ENCODE data around the gene FBXO42.
"Not testable (repeated sequence)": the region's sequence is repeated elsewhere in the genome, so short reads cannot be mapped to it uniquely, and the experiment has no call there.

Gene FBXO42

DNA sequence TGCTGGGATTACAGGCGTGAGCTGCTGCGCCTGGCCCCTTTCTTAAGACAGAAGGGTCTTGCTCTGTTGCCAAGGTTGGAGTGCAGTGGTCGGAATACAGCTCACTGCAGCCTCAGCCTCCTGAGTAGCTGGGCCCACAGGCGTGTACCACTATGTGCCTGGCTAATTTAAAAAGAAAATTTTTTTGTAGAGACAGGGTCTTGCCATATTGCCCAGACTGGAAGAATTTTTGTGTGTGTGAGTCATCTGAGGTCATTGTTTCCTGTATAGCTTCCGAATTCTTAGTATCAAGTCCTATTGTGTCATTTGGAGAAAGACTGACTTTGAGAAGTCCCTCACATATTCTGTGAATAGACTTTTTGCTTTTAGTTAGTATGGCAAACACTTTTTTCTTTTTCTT is 19.4 kb upstream of the FBXO42 start:
- no peak for DNase-seq

DNA sequence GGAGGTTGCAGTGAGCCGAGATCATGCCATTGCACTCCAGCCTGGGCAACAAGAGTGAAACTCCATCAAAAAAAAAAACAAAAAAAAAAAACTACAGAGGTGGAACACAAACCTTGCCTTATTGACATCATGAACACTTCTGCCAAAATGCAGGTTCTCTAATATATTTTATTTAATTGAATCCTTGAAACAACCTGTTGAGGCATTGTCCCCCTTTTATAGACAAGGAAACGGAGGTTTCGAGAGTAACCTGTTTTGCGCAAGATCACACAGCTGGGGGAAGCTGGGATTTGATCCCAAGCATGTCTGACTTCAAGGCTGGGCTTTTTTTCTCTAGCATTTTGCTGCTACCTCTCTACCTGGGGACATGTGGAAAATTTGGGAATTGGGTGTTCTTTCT is 17.5 kb upstream of the FBXO42 start:
- DNase-seq: no peak

DNA sequence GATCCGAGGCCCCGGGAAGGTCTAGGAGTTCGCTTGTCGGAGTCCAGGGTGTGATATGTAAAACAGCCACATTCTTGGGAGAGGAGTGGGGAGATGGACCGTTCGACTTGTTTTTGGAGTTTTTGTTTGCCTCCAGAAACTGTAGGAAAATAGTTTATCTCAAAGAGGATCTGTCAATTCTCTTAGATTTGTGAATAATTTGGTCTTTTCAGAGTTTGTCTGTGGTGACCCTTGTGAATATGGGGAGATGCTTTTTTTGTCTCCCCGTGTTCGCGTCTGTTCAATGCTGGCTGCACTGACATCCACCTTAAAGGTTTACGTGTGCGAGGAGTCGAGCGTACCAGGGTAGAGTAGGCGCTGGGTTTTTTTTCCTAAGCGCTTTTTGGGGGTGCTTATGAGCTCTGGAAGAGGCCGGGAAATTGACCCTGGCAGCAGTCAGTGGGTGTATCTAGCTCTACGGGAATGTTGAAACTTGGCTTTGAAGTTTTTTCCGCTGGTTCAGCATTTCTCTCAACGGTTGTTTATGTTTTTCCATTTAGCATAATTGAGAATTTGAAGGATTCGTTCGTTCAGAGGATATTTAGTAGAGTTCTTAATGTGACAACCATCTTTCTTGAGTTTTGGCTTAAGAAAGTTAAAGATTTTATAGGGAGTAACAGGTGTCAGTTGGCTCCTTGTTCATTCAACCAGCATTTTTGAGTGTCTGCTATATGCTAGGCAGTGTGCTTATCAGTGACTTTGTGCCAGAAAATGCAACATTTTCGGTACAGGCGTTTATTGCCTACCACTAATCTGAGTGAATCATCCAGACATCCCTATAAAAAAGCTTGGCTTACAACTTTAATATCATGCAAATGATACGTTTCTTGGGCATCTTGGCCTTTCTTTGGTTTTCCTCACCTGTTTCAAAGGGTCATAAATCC is 15.9 kb upstream of the FBXO42 start:
- no peak for DNase-seq

DNA sequence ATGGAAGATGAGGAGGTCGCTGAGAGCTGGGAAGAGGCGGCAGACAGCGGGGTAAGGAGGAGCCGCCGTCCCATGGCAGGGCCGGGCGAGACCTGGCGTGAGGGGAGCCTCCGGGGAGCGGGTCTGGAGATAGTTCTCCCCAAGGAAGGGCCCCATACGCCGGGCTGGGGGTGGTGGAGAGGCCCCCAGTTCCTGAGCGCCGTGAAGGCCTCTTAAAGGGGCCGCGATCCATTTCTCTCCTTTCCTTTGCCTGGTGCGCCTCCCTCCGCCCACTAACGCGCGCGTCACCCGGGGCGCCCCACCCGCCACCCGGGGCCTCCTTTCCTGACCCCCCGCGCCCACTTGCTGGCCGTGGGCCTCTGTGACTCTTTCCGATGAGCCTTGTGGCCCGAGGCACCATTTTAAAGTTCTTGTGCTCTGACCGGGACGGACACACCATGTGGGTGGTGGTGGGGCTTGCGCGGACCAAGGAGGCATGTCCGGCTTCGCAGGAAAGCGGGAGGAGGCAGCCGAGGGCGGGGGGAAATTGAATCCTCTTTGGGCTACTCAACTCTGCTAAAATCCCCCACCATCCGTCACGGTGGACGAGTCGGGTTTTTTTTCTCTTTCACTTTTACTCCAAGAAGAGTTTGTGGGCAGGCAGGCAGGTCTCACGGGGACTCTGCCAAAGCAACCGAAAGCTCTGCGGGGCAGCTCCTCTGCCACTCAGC is 15.1 kb upstream of the FBXO42 start:
- peak in 1 of 2 experiments; percentile 48 for DNase-seq

DNA sequence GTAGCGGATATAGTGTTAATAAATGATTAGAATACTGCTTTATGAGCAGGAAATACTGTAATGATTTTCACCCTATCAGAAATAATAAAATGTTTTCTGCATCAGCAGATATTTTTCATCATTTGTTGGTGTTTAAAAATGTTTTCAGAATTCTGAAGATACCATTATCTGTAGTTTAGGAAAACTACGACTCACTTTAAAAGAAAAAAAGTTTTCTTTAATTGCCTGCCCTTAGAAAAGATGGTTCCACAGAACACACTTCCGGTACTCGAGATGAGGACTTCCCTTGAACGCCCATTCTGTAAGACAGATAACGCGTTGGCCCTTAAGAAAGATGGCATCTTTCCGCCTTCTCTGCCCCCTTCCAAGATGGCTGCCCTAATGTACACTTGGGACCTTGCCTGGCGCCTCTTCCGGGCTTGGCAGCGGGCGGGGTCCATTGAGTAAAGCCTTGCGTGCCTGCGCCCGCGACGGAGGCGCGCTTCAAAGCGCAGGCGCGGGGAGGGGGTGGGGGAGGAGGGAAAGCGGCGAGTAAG is 14.5 kb upstream of the FBXO42 start, which contains the start of gene SZRD1:
Gene SZRD1 (plus strand): TSS at position 521 of the 536 bp plus-strand sequence. CDS start 16 bp downstream, outside the sequence.
- peak; percentile 85 to 88 for DNase-seq

DNA sequence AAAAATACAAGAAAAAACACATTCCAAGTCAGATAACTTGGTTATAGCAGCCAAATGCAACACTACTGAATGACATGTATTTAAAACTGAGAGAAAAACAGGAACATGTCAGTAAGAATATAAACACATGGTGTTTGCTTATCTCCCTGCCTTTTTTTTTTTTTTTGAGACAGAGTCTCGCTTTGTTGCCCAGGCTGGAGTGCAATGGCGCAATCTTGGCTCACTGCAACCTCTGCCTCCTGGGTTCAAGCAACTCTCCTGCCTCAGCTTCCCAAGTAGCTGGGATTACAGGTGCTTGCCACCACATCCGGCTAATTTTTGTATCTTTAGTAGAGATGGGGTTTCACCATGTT is 12.8 kb upstream of the FBXO42 start:
- not testable (repeated sequence) for DNase-seq

DNA sequence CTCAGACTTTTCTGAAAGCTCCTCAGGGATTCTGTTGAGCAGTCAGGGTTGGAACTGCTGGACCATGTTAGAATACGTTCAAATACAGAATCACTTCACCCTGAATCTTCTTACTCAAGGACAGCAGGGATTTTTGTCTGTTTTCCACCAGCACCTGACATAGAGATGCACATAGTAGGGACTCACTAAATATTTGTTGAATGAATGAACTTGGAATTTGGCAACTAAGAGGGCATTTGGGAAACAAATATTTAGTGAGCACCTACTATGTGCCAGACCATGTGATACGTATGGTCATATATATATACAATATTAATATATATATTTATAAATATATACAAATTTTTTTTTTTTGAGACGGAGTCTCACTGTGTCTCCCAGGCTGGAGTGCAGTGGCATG is 4.6 kb upstream of the FBXO42 start:
- no peak for DNase-seq

DNA sequence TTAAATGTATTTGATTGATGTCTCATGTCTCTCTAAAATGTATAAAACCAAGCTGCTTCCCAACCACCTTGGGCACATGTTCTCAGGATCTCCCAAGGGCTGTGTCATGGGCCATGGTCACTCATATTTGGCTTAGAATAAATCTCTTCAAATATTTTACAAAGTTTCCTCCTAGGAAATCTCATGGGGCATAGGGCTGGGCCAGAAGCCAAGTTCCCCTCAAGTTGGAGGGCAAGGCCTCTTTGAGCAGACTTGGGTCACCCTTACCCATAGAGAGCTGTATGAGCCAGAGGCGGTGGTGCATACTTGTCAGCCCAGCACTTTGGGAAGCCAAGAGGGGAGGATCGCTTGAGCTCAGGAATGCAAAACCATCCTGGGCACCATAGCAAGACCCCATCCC is 2.3 kb upstream of the FBXO42 start:
- DNase-seq: no peak

DNA sequence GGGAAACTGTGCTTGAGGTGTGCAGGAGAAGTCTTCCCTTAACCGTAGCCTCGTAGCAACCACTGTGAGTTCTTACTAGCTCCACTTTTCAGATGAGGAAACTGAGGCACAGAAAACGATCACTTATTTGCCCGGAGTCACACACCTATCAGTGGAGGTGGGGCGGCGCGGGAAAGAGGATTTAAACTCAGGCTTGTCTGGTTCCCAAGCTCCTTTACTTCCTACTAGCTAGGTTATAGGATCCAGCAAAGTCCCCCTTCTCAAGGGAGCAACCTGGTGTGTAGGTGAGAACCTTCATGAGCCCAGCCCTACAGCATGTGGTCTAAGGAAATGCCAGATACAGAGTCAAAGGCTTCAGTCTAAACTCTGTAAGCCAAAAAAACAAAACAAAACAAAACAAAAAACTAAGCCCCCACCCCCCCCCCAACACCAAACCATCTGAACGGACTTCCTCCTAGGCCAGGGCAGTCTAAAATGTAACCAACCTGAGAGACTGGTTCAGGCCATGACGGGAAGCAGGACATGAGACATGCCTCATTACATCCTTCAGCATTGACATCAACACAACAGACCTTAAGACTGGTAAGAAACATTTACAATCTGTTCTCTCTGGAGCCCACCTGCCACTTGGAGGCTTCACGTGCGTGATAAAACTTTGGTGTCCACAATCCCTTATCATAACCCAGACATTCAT is 709 bp upstream of the FBXO42 start:
- no peak for DNase-seq

DNA sequence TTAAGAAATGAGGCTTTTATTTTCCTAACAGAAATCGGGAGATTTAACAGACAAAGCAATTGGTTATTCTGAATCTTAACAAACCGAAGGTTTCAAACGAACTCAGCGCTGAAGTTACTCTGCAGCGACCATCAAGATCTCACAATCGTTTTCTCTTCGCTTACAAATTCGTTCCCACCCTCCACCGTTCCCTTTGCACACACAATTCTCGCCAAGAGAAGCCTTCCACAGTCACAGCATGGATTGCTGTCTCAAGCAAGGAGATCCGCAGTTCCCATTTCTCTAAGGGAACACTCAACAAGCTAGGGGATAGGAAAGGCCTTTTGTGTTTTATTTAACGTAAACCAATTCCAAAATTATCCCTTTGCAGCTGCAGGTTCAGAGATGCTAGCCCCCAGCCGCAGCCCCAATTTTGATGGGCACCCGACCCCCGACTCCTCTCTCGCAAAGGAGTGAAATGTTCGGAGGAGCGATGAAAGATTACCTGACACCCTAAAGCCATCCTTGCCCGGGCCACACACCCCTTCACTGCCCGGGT is 755 bp downstream of the FBXO42 start:
- DNase-seq: no peak

DNA sequence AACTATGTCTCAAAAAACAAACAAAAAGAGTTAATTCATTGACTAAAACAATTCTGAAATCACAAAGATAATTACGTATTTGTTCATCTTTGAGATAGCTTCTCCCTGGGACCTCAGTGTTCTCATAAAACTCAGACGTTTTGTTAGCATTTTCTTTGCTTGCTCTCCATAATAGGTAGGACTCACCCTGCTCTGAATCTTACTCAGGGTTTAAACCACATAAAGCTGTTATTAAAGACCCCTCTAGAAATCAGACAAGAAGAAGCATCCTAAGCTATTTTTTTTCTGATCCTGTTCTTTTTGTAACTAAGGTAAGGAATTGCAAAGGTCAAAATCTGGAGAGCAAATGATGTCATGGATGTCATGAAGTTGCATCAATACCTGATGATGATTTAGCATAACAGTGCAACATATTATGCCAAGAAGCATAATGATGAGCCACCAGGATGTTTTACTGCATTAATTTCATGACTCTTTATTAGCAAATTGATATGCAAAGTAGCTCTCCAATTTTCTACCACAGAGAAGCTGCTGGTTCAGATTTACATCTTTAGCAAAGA is 2.4 kb downstream of the FBXO42 start:
- no peak for DNase-seq

DNA sequence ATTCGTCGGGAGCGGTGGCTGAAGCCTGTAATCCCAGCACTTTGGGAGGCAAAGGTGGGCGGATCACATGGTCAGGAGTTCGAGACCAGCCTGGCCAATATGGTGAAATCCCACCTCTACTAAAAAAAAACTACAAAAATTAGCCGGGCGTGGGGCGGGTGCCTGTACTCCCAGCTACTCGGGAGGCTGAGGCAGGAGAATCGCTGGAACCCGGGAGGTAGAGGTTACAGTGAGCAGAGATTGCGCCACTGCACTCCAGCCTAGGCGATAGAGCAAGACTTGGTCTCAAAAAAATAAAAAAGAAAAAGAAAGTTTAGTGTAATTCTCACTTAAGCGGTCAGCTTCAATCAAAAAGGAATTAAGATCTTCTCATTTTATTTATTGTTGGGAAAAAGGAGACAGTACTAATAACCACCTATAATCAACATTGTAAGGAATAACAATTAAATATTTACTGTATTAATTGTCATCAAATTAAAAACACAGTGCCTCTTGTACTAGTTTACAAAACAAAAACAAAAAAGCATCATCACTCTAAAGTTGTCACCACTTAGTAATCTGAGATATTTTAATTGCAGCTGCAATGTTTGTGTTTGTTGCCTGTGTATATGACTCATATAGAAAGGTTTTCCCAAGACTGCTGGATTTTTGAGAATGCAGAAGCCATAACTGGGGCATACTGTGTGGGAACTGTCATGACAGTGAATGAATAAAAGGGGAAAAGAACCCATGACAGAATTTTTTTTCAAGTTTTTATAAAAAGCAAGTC is 3.7 kb downstream of the FBXO42 start:
- no peak for DNase-seq

DNA sequence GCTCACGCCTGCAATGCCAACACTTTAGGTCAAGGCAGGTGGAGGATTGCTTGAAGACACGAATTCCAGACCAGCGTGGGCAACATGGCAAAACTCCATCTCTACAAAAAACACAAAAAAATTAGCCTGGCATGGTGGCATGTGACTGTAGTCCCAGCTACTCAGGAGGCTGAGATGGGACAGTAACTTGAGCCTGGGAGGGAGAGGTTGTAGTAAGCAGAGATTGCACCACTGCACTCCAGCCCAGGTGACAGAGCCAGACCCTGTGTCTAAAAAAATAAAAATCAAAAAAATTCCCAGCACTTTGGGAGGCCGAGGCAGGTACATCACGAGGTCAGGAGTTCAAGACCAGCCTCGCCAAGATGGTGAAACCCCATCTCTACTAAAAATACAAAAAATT is 9.0 kb downstream of the FBXO42 start:
- DNase-seq: not testable (repeated sequence)

DNA sequence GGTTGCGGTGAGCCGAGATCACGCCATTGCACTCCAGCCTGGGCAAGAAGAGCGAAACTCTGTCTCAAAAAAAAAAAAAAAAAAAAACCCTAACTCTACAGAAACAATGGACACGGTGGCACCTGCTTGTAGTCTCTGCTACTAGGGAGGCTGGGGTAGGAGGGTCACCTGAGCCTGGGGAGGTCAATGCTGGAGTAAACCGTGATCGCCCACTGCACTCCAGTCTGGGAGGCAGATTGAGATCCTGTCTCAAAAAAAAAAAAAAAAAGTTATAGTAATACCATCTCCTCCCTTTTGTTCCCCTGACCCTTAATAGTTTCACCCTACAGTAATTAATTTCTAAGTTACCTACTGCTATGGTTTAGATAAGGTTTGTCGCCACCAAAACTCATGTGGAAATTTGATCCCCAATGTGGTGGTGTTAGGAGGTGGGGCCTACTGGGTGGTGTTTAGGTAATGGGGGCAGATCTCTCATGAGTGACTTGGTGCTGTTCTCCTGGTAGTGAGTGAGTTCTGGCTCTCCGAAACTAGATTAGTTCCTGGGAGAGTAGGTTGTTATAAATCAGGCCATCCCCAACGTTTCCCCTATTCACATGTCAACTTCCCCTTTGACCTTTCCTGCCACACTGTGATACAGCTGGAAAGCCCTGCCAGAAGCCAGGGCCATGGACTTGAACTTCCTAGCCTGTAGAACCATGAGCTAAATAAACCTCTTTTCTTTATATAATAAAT is 9.8 kb downstream of the FBXO42 start:
- DNase-seq: no peak

DNA sequence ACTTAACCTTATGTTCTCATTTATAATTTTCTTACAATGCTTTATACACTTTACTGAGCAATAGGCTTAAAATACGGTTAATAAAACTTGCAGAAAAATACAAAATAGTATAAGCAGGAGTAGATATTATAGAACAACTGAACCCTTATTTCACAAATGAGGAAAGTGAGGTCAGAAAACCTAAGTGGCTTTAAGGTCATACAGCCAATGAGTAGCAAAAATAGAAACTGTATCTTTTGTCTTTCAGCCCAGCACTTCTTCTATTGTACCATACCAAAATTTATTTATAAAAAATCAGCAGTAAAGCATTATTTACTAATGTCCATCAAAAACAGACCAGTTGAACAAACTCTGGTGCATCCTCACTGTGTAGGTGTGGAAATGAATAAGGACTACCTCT is 11.6 kb downstream of the FBXO42 start:
- no peak for DNase-seq

DNA sequence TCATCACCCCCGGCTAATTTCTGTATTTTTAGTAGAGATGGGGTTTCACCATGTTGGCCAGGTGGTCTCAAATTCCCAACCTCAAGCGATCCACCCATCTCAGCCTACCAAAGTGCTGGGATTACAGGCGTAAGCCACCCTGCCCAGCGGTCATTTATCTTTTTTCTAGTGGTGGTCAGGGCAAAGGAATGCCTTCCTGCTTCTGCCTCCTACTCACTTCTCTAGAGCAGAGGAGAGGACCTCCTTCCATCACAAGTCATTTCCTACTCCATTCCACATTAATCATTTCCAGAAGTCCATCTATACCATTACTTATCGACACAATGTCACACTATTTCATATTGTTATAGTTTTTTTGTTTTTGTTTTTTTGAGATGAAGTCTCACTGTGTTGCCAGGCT is 13.3 kb downstream of the FBXO42 start:
- no peak for DNase-seq

DNA sequence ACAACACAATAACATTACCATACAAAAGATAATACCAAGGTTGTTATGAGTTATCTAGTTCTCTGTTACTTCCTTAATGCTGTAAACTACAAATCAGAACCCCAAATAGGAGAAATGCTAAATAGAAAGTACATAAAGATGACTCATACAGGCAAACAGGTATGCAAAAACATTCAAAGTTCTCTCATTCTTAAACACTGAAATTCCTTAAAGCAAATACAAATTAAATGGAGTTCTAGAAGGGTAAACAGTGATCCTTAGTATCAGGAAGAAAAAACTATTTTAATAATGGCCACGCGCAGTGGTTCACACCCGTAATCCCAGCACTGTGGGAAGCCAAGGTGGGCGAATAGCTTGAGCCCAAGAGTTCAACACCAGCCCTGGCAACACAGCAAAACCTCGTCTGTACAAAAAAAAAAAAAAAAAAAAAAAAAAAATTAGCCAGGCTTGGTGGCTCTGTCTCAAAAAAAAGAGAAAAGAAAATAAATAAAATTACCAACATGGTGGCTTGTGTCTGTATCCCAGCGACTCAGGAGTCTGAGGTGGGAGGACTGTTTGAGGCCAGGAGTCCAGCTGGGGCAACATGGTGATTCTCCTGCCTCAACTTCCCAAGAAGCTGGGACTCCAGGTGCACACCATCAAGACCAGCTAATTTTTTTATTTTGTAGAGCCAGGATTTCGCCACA is 17.5 kb downstream of the FBXO42 start:
- no peak for DNase-seq

DNA sequence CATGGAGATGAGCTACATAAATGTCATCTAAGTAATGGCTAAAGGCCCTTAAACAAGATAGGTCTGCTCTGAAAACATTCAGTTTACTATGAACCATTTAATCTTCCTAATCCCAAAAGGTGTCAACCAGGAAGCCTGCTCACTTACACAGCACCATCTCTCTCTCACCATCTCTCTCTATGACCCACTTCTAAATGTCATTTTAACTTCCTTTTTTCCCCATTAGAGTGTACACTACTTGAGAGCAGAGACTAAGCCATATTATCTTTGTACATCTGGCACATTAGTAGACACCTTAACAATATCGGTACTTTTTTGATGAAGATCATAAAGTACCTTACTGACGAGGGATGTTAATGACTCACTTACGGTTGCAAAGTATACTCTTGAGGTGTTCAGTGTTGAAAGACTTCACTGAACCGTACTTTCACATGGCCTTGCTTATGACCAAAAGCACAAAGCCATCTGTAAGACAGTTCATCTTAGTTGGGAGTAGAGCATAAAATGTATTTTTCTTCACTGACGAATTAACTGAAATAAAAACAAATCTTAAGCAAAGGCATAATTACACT is 25.4 kb downstream of the FBXO42 start:
- DNase-seq: no peak

DNA sequence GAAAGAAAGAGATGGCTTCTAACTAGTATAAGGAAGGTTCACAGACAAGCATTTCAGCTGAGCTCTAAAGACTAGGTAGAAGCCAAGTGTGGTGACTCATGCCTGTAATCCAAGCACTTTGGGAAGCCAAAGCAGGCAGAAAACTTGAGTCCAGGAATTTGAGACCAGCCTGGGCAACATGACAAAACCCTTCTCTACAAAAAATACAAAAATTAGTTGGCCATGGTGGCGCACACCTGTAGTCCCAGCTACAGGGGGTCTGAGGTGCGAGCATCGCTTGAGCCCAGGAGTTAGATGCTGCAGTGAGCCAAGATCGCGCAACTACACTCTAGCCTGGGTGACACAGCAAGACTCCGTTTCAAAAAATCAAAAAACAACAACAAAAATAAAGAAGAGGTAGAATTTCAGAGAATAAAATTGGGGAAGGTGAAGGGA is 27.8 kb downstream of the FBXO42 start:
- no peak for DNase-seq
